NT2/D1 (cell line): ENCODE data around the gene KAZN.

Source experiments
- SUZ12 ChIP-seq: IDR thresholded peaks from 2 replicates; pipeline ENCODE4 v1.6.1; 2011; ENCODE audit not compliant: insufficient read length, insufficient read depth; ENCODE audit errors: extremely low read depth
- YY1 ChIP-seq: IDR thresholded peaks from 2 replicates; pipeline ENCODE4 v1.6.1; 2011; ENCODE audit not compliant: insufficient read length, insufficient read depth
- ZNF274 ChIP-seq: IDR thresholded peaks from 2 replicates; pipeline ENCODE4 v1.6.1; 2011; ENCODE audit warnings: mild to moderate bottlenecking, low read depth, low read length

DNA sequence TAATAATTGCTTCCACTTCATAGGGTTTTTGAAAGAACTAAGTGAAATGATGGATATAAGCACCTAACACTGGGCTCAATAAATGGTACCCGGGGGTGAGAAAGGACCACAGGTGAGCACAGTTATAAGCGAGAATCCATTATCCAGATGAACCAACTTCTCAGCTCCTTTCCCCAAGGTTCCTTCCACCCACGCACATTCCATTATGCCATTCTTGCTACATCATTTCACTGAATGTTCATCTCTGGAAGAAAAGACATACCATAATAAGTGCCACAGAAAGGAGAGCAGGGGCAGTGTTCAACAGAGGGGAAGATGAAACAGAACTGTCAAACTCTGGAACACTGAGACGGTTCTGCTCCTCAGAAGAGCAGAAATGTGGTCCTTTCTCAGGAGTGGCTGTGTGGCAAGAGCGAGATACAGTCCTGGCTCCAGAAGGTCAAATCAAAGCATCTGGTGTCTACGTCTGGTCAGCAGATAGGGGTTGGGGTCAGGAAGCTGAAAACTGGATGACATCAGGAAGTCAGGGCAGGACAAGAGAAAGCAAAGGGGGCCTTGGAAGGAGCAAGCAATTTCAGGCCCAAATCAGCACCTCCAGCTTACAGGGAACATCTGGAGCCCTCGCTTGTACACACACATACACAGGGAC is 299.6 kb downstream of the KAZN start:
- TF ChIP-seq SUZ12 (no peak), YY1 (no peak), ZNF274 (no peak)
